ACHN (cell line): Measurements from ENCODE around the gene KNL1.
"Not testable (repeated sequence)": the region's sequence is repeated elsewhere in the genome, so short reads cannot be mapped to it uniquely, and the experiment has no call there.

Experiments used
- DNase-seq: peaks from one replicate; pipeline ENCODE4 v3.0.0-alpha.2; 2015
- in situ Hi-C: cut with HindIII; loops from 2 replicates; pipeline ENCODE4 v1.10.0; 2017; ENCODE audit warnings: low sequenced_read_pairs, low pct_ligation_motif_present, low pct_unique_long_range_greater_than_20kb

The KNL1 gene

GRCh38 chr15:40578892-40579291 lies 15.2 kb upstream of the KNL1 start:
- DNase-seq, result no peak
- in situ Hi-C loops, result no loop called here

- DNase-seq, in situ Hi-C loops: not testable (repeated sequence)
Observed at GRCh38 chr15:40581796-40582195, 12.3 kb upstream of the KNL1 start.

- DNase-seq, result no peak
- in situ Hi-C loops, result no loop called here
Observed at GRCh38 chr15:40582726-40583246, 11.3 kb upstream of the KNL1 start.

- DNase-seq, result no peak
- in situ Hi-C loops, result no loop called here
Observed at GRCh38 chr15:40584191-40584590, 9.9 kb upstream of the KNL1 start.

DNA sequence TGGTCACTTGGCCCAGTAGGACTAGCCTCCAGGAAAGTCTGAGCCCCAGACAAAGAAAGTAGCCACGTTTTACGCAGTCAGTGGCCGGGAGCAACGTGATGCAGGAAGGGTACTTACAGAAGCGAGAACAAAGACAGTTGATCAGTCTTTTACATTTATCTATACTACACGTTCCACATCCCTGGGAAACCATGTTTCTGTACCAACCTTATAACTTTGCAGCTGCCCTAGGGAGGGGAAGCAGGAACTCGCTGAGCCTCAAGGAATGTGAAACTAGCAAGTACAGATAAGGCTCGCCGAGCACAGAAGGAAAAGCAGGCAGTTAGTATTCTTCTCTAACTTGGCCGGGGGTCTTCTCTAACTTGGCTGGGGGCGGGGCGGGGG lies 3.4 kb upstream of the KNL1 start:
- in situ Hi-C loops, result no loop called here
- DNase-seq, result no peak

DNA sequence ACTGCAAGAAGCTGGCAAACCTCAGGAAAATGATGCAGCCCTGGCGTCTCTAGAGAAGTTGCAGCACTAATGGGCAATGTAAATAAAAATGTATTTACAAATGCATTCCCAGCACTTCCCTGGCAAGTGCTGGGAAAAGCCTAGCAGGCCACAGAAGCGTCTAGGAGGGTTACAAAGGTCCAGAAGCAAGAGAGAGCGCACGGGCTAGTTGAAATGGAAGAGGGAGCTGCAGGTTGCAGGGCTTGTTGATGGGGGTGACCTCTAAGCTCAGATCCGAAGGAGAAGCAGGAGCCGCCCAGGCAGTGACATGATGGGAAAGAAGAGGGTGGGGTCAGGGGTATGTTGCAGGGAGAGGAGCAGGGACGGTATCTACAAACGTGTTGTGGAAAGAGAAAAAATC lies 2.7 kb upstream of the KNL1 start:
- in situ Hi-C loops, result no loop called here
- no peak for DNase-seq

GRCh38 chr15:40593165-40593564 lies 884 bp upstream of the KNL1 start:
- in situ Hi-C loops, result no loop called here

GRCh38 chr15:40594429-40594836 lies 384 bp downstream of the KNL1 start:
- in situ Hi-C loops, result no loop called here
- DNase-seq, result peak; percentile 61

More at GRCh38 chr15:40593165-40593564, 884 bp upstream of the KNL1 start:
- DNase-seq, result no peak

DNA sequence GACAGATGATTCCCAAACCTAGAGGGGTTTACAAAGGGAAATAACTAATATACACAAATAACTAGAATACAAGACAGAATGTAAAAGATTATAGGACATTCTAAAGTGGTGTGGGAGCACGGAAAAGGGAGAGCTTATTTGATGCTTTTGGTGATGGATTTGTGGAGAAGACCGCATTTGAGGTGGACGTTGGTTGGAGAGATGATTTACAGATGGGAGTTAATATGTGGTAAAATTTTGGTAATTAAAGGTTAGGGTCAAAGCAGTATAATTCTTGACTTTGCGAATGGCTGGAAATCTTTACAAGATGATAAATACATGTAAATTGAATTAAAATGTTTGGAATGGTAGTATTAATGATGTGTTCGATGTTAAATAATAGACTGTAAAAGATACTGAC lies 1.2 kb downstream of the KNL1 start:
- no peak for DNase-seq
- in situ Hi-C loops, result no loop called here

GRCh38 chr15:40595773-40596172 lies 1.7 kb downstream of the KNL1 start:
- no peak for DNase-seq
- in situ Hi-C loops, result no loop called here

GRCh38 chr15:40597024-40597423 lies 3.0 kb downstream of the KNL1 start:
- DNase-seq, result no peak

DNA sequence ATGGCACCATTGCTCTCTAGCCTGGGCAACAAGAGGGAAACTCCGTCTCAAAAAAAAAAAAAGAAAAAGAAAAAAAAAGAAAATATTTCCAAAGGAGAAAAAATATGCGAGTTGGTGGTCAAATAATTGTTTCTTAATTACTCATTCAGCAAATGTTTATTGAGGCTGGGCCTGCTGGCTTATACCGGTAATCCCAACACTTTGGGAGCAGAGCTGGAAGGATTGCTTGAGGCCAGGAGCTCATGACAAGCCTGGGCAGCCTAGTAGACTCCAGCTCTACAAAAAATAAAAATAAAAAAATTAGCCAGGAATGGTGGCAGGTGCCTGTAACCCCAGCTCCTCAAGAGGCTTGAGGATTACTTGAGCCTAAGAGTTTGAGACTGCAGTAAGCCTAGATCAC lies 4.1 kb downstream of the KNL1 start:
- in situ Hi-C loops, result no loop called here
- DNase-seq, result no peak

More at GRCh38 chr15:40597024-40597423, 3.0 kb downstream of the KNL1 start:
- in situ Hi-C loops, result no loop called here

- in situ Hi-C loops, result no loop called here
- DNase-seq, result no peak
Observed at GRCh38 chr15:40598672-40599071, 4.6 kb downstream of the KNL1 start.

DNA sequence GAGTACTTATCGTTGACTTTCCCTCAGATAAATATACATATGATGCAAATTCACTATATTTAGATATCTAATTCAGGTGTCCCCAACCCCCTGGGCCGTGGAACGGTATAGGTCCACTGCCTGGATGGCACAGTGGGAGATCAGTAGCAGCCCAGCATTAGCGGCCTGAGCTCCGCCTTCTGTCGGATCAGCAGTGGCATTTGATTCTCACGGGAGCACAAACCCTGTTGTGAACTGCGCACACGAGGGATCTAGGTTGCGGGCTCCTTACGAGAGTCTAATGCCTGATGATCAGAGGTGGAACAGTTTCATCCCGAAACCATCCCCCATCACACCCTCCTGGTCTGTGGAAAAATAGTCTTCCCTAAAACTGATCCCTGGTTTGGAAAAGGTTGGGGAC lies 6.9 kb downstream of the KNL1 start:
- in situ Hi-C loops, result no loop called here
- no peak for DNase-seq

GRCh38 chr15:40603935-40604334 lies 9.9 kb downstream of the KNL1 start:
- DNase-seq, result no peak
- in situ Hi-C loops, result no loop called here

DNA sequence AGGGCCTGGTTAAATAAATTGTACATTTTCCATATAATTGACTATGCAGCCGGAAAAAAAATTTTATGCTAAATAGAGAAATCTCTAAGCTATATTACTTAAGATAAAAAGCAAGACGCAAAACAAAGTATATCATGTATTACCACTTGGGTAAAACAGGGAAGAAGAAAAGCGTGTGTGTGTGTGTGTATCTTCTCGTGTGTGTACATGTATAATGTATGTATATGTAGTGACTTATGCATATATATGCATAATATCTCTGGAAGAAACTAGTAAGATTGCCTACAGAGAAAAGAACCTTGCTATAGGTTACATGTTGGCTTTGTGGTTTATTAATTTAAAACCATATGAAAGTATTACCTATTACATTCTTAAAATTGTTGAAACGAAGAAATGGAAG lies 19.0 kb downstream of the KNL1 start:
- no peak for DNase-seq
- in situ Hi-C loops, result no loop called here

DNA sequence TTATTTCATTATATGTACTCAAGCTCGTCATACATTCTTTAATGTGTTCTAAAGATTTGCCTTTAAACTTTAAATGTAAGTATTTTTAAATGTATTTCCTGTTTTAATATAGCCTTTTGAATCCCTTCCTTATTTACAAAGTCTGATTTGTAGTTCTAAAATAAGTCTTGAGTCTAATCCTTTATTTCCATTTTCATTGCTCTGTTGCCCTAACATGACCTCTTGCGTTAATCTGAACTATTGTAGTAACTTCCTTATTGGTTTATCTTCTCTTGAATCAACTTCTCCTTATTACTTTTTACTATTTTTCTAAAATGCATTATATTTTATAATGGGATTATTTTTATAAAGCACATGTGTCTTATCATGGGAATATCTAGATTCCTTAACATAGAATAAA lies 24.0 kb downstream of the KNL1 start:
- in situ Hi-C loops, result no loop called here
- no peak for DNase-seq

DNA sequence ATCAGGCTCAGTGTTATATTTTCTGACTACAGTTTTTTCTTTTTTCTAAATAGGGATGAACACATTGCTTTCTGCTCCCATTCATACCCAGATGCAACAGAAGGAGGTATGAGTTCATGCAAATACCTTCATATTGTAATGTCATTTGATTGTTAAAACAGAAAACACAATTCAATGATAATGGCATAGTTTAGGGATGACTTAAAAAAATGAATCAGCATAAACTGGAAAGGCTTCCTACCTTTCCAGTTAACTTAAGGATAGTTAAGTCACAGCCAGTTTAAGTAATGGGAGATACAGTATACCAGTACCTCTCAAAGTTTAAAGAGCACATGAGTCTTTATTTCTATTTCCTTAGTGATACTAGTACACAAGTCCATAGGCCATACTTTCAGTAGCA lies 24.9 kb downstream of the KNL1 start:
- in situ Hi-C loops, result no loop called here
- DNase-seq, result no peak

DNA sequence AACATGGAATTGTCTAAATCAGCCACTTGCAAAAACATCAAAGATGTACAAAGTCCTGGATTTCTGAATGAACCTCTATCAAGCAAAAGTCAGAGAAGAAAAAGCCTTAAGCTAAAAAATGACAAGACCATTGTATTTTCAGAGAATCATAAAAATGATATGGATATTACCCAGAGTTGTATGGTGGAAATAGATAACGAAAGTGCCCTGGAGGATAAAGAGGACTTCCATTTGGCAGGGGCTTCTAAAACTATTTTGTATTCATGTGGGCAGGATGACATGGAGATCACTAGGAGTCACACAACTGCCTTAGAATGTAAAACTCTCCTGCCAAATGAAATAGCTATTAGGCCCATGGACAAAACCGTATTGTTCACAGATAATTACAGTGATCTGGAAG lies 29.3 kb downstream of the KNL1 start:
- in situ Hi-C loops, result no loop called here
- DNase-seq, result no peak

- no peak for DNase-seq
- in situ Hi-C loops, result no loop called here
Observed at GRCh38 chr15:40630313-40630712, 36.3 kb downstream of the KNL1 start.

DNA sequence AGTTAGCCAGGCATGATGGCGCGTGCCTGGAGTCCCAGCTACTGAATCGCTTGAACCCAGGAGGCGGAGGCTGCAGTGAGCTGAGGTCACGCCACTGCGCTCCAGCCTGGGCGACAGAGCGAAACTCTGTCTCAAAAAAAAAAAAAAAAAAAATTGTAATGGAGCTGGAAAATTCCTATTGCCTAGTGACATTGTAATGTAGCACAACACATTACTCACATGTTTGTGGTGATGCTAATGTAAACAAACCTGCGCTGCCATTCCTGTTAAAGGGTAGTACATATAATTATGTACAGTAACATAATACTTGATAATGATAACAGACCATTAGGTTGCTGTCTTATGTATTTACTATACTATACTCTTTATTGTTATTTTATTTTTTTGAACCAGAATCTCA lies 39.1 kb downstream of the KNL1 start:
- in situ Hi-C loops, result no loop called here
- DNase-seq, result no peak
